CD8-positive, alpha-beta memory T cell (primary cell): ENCODE data around the gene C19orf18. TPM values are rescaled to one million over a fixed set of nuclear protein-coding genes. Genes with fewer than 3 reads are reported as not detected.

Source experiments
- CTCF ChIA-PET: fragments of 350-600 bp; sonication (Branson Sonifier 250); formaldehyde crosslinking; loops from one replicate; lab custom pipeline; 2021; ENCODE audit warnings: antibody characterized with exemption; lab: Charles Lee
- POLR2A ChIA-PET: fragments of 350-600 bp; sonication (Branson Sonifier 250); formaldehyde crosslinking; loops from one replicate; lab custom pipeline; 2021; ENCODE audit warnings: antibody characterized with exemption; lab: Charles Lee
- DNase-seq, 5 donors: peaks; one replicate each; pipeline versions ENCODE4 v3.0.0 to v3.0.0-alpha.2; 2020 to 2022; ENCODE audit warnings: mixed read lengths in 1 of 5
- H3K27ac ChIP-seq: one replicate; pipeline ENCODE4 v1.7.0; 2013; ENCODE audit warnings: low read depth, mild to moderate bottlenecking, low read length, moderate library complexity
- H3K27me3 ChIP-seq: 2 replicates; pipeline ENCODE4 v1.7.0; 2013; ENCODE audit warnings: low read length, mild to moderate bottlenecking; ENCODE audit not compliant: insufficient read depth, poor library complexity, severe bottlenecking
- H3K36me3 ChIP-seq: 2 replicates; pipeline ENCODE4 v1.7.0; 2013; ENCODE audit warnings: mild to moderate bottlenecking, low read length, moderate library complexity; ENCODE audit not compliant: insufficient read depth
- H3K4me1 ChIP-seq: 2 replicates; pipeline ENCODE4 v1.7.0; 2013; ENCODE audit warnings: mild to moderate bottlenecking, low read length, moderate library complexity; ENCODE audit not compliant: insufficient read depth
- H3K4me3 ChIP-seq: 2 replicates; pipeline ENCODE4 v1.7.0; 2013; ENCODE audit warnings: mild to moderate bottlenecking, low read length
- H3K9me3 ChIP-seq: 2 replicates; pipeline ENCODE4 v1.7.0; 2013; ENCODE audit warnings: mild to moderate bottlenecking, low read length
- H3K27ac Mint-ChIP-seq, 8 donors: one replicate each; pipeline ENCODE4 v1.8.0; 2020 to 2021; ENCODE audit warnings: mixed read lengths in 8 of 8, mild to moderate bottlenecking in 6 of 8, inconsistent platforms in 3 of 8, moderate library complexity in 3 of 8
- H3K27me3 Mint-ChIP-seq, 2 donors: one replicate each; pipeline ENCODE4 v1.8.0; 2020 to 2021; ENCODE audit warnings: mixed read lengths in 2 of 2, mild to moderate bottlenecking in 1 of 2, moderate library complexity in 1 of 2
- H3K36me3 Mint-ChIP-seq, 3 donors: one replicate each; pipeline ENCODE4 v1.8.0; 2020 to 2021; ENCODE audit warnings: mixed read lengths in 3 of 3, inconsistent platforms in 1 of 3, mild to moderate bottlenecking in 1 of 3
- H3K4me1 Mint-ChIP-seq, 3 donors: one replicate each; pipeline ENCODE4 v1.8.0; 2020 to 2021; ENCODE audit warnings: mixed read lengths in 3 of 3, inconsistent platforms in 1 of 3, mild to moderate bottlenecking in 1 of 3
- H3K4me3 Mint-ChIP-seq, 7 donors: one replicate each; pipeline ENCODE4 v1.8.0; 2020 to 2021; ENCODE audit warnings: mixed read lengths in 7 of 7, mild to moderate bottlenecking in 6 of 7, moderate library complexity in 4 of 7, inconsistent platforms in 2 of 7
- H3K9me3 Mint-ChIP-seq, 5 donors: one replicate each; pipeline ENCODE4 v1.8.0; 2020 to 2022; ENCODE audit warnings: mixed read lengths in 5 of 5, mild to moderate bottlenecking in 3 of 5, moderate library complexity in 2 of 5, inconsistent platforms in 1 of 5
- polyA plus RNA-seq: library from polyadenylated mRNA; unstranded; fragments of 300-500 nt; fragmentation: Illumina TruSeq; gene quantifications from one replicate; pipeline ENCODE4 v1.2.3, GENCODE V29; 2021
- total RNA-seq, 2 experiments: library from RNA; stranded (reverse); gene quantifications; one replicate each; pipeline ENCODE4 v1.2.3, GENCODE V29; 2021

Gene C19orf18
- total and polyA plus RNA-seq, 3 experiments from 2014 or later, result 0.33 to 0.41 TPM; not detected in 1

GRCh38 chr19:57947419-57948134 is 26.8 kb downstream of the C19orf18 start, which contains the start of gene ZNF256:
TSS of gene ZNF256 (minus strand) at chr19:57947706. CDS start at chr19:57947474, 232 bp downstream.
- Mint-ChIP-seq H3K9me3 (peaks cover 25 to 64% (median 47%) of the 10 kb centered on the region in 5 donors), H3K27ac (peak within 1 kb of the TSS; percentile 77 to 96 (median 94)), H3K4me3 (peak within 1 kb of the TSS; percentile 93 to 97 (median 96)), H3K4me1 (peaks cover 19 to 31% (median 25%) of the 10 kb centered on the region in 3 donors), H3K36me3 (peaks cover 37 to 51% (median 44%) of the 10 kb centered on the region in 3 donors), H3K27me3 (peaks cover 0 to 3% of the 10 kb centered on the region in 2 donors)
- ChIA-PET POLR2A (interaction anchor here (0.6 kb wide), 1 partner anchor 238 kb away, joined by 4 read pairs; the partner anchor contains the start of gene ZNF154), CTCF (no interaction called here)
- peak within 1 kb of the TSS; percentile 64 for H3K27ac ChIP-seq
- H3K9me3 ChIP-seq, result peaks cover 15% of the 10 kb centered on the region
- peak within 1 kb of the TSS; percentile 75 for H3K4me3 ChIP-seq
- H3K36me3 ChIP-seq, result peaks cover 17% of the 10 kb centered on the region
- no peaks in the 10 kb centered on the region for H3K27me3 ChIP-seq
- DNase-seq, result peak; percentile 72 to 91 (median 82)
- H3K4me1 ChIP-seq, result peaks cover 11% of the 10 kb centered on the region

- H3K4me3 ChIP-seq, result peak overlapping the region; percentile 75
- peaks cover 11% of the 10 kb centered on the region for H3K4me1 ChIP-seq
- Mint-ChIP-seq H3K27me3 (peaks cover 0 to 3% of the 10 kb centered on the region in 2 donors), H3K9me3 (peaks cover 30 to 66% (median 52%) of the 10 kb centered on the region in 5 donors), H3K4me1 (peaks cover 19 to 31% (median 25%) of the 10 kb centered on the region in 3 donors), H3K27ac (peak overlapping the region in 7 of 8 donors; percentile 20 to 96 (median 88)), H3K4me3 (peak overlapping the region; percentile 93 to 97 (median 96)), H3K36me3 (peaks cover 42 to 57% (median 49%) of the 10 kb centered on the region in 3 donors)
- peak overlapping the region; percentile 64 for H3K27ac ChIP-seq
- no peak for DNase-seq
- no peaks in the 10 kb centered on the region for H3K27me3 ChIP-seq
- CTCF ChIA-PET, result no interaction called here
- H3K9me3 ChIP-seq, result peaks cover 21% of the 10 kb centered on the region
- peaks cover 22% of the 10 kb centered on the region for H3K36me3 ChIP-seq
- POLR2A ChIA-PET, result no interaction called here
Observed at GRCh38 chr19:57947088-57947418, 27.3 kb downstream of the C19orf18 start.

- Mint-ChIP-seq H3K27me3 (peaks cover 0 to 3% of the 10 kb centered on the region in 2 donors), H3K36me3 (peaks cover 50 to 58% (median 57%) of the 10 kb centered on the region in 3 donors), H3K4me1 (peaks cover 19 to 31% (median 25%) of the 10 kb centered on the region in 3 donors), H3K27ac (peak overlapping the region in 6 of 8 donors; percentile 20 to 94 (median 71)), H3K4me3 (peak overlapping the region; percentile 77 to 97 (median 96)), H3K9me3 (peaks cover 36 to 68% (median 54%) of the 10 kb centered on the region in 5 donors)
- CTCF ChIA-PET, result no interaction called here
- Histone ChIP-seq H3K27ac (no peak overlapping the region), H3K4me1 (peaks cover 11% of the 10 kb centered on the region), H3K9me3 (peaks cover 28% of the 10 kb centered on the region), H3K4me3 (peak overlapping the region; percentile 75), H3K36me3 (peaks cover 30% of the 10 kb centered on the region), H3K27me3 (no peaks in the 10 kb centered on the region)
- POLR2A ChIA-PET, result no interaction called here
- no peak for DNase-seq
Observed at GRCh38 chr19:57946316-57946715, 28.0 kb downstream of the C19orf18 start.

GRCh38 chr19:57941593-57941992 is 32.7 kb downstream of the C19orf18 start:
- Mint-ChIP-seq H3K27ac (no peak overlapping the region), H3K9me3 (peaks cover 42 to 96% (median 84%) of the 10 kb centered on the region in 5 donors), H3K36me3 (peaks cover 63 to 90% (median 82%) of the 10 kb centered on the region in 3 donors), H3K4me3 (no peak overlapping the region), H3K4me1 (peaks cover 10 to 20% (median 15%) of the 10 kb centered on the region in 3 donors), H3K27me3 (no peaks in the 10 kb centered on the region)
- POLR2A ChIA-PET, result no interaction called here
- Histone ChIP-seq H3K36me3 (peaks cover 36% of the 10 kb centered on the region), H3K27me3 (no peaks in the 10 kb centered on the region), H3K4me3 (no peak overlapping the region), H3K4me1 (peaks cover 7% of the 10 kb centered on the region), H3K27ac (no peak overlapping the region), H3K9me3 (peaks cover 40% of the 10 kb centered on the region)
- CTCF ChIA-PET, result no interaction called here
- no peak for DNase-seq

- H3K4me3 Mint-ChIP-seq, result peak overlapping the region in 2 of 7 donors; percentile 85 to 93
- Histone ChIP-seq H3K4me1 (no peaks in the 10 kb centered on the region), H3K27me3 (no peaks in the 10 kb centered on the region), H3K36me3 (peaks cover under 1% of the 10 kb centered on the region), H3K9me3 (peaks cover 33% of the 10 kb centered on the region), H3K4me3 (peak overlapping the region; percentile 32), H3K27ac (no peak overlapping the region)
- CTCF ChIA-PET, result no interaction called here
- H3K9me3 Mint-ChIP-seq, result peaks cover 21 to 93% (median 78%) of the 10 kb centered on the region in 5 donors
- H3K27ac Mint-ChIP-seq, result peak overlapping the region in 1 of 8 donors; percentile 89
- no peak for DNase-seq
- no peaks in the 10 kb centered on the region for H3K27me3 Mint-ChIP-seq
- POLR2A ChIA-PET, result interaction anchor here (1.0 kb wide), 1 partner anchor 19 kb away, joined by 7 read pairs; the partner anchor contains the start of gene ZNF417
- H3K4me1 Mint-ChIP-seq, result peaks cover 0 to 21% (median 8%) of the 10 kb centered on the region in 3 donors
- peaks cover 26 to 58% (median 58%) of the 10 kb centered on the region in 3 donors for H3K36me3 Mint-ChIP-seq
Observed at GRCh38 chr19:57935731-57936130, 38.6 kb downstream of the C19orf18 start.

- Mint-ChIP-seq H3K36me3 (peaks cover 25 to 60% (median 52%) of the 10 kb centered on the region in 3 donors), H3K4me1 (peaks cover 0 to 21% (median 8%) of the 10 kb centered on the region in 3 donors), H3K27me3 (no peaks in the 10 kb centered on the region), H3K9me3 (peaks cover 21 to 94% (median 79%) of the 10 kb centered on the region in 5 donors), H3K4me3 (peak within 1 kb of the TSS; percentile 78 to 93 (median 87)), H3K27ac (peak within 1 kb of the TSS in 6 of 8 donors; percentile 6 to 92 (median 68))
- ChIA-PET POLR2A (interaction anchor here (1.0 kb wide), 1 partner anchor 18 kb away, joined by 7 read pairs; the partner anchor contains the start of gene ZNF417), CTCF (no interaction called here)
- Histone ChIP-seq H3K4me3 (peak within 1 kb of the TSS; percentile 32), H3K9me3 (peaks cover 36% of the 10 kb centered on the region), H3K4me1 (no peaks in the 10 kb centered on the region), H3K36me3 (no peaks in the 10 kb centered on the region), H3K27me3 (no peaks in the 10 kb centered on the region), H3K27ac (no peak within 1 kb of the TSS)
- DNase-seq, result peak in 4 of 5 donors; percentile 11 to 78 (median 42)
Observed at GRCh38 chr19:57934820-57935665, 39.3 kb downstream of the C19orf18 start, which contains the start of gene ZNF418. TSS of gene ZNF418 (minus strand) at chr19:57935402. CDS start at chr19:57933822, 1,580 bp downstream.

GRCh38 chr19:57927587-57927986 is 46.7 kb downstream of the C19orf18 start:
- H3K27ac Mint-ChIP-seq, result no peak overlapping the region
- CTCF ChIA-PET, result no interaction called here
- no peaks in the 10 kb centered on the region for H3K27me3 Mint-ChIP-seq
- H3K27me3 ChIP-seq, result no peaks in the 10 kb centered on the region
- no peaks in the 10 kb centered on the region for H3K4me1 ChIP-seq
- H3K27ac ChIP-seq, result no peak overlapping the region
- H3K36me3 Mint-ChIP-seq, result peaks cover 2 to 53% (median 38%) of the 10 kb centered on the region in 3 donors
- POLR2A ChIA-PET, result no interaction called here
- H3K4me1 Mint-ChIP-seq, result no peaks in the 10 kb centered on the region
- DNase-seq, result no peak
- H3K4me3 Mint-ChIP-seq, result no peak overlapping the region
- peaks cover 34% of the 10 kb centered on the region for H3K9me3 ChIP-seq
- no peaks in the 10 kb centered on the region for H3K36me3 ChIP-seq
- H3K4me3 ChIP-seq, result no peak overlapping the region
- H3K9me3 Mint-ChIP-seq, result peaks cover 16 to 77% (median 63%) of the 10 kb centered on the region in 5 donors
